B cell (primary cell): Measurements from ENCODE around the gene VWA5B1. TPM values are rescaled to one million over a fixed set of nuclear protein-coding genes. Genes with fewer than 3 reads are reported as not detected.
A peak's percentile ranks its signal among the peaks of the same experiment; 100 is the strongest.

ENCODE experiments used
- ATAC-seq: fragments of 200-7000 bp; cut with Tn5 transposase; one replicate; pipeline ENCODE4 v1.10.0; 2021; ENCODE audit warnings: low read depth, mild to moderate bottlenecking, moderate number of reproducible peaks, moderate library complexity
- CTCF ChIA-PET: fragments of 350-600 bp; sonication (Branson Sonifier 250); formaldehyde crosslinking; loops from one replicate; lab custom pipeline; 2021; ENCODE audit warnings: antibody characterized with exemption, inconsistent platforms; lab: Charles Lee
- POLR2A ChIA-PET: fragments of 350-600 bp; sonication (Branson Sonifier 250); formaldehyde crosslinking; loops from one replicate; lab custom pipeline; 2021; ENCODE audit warnings: antibody characterized with exemption; lab: Charles Lee
- DNase-seq: peaks from one replicate; pipeline ENCODE4 v3.0.0; 2013
- H2AFZ ChIP-seq: 2 replicates; pipeline ENCODE4 v1.6.1; 2012; ENCODE audit warnings: mild to moderate bottlenecking, low read depth, low read length; ENCODE audit not compliant: insufficient read depth, poor library complexity, severe bottlenecking
- H3K27ac ChIP-seq, 2 donors: 1 replicate in 1 of 2; 2 replicates in 1 of 2; pipeline ENCODE4 v1.5.1; 2012 to 2013; ENCODE audit warnings: low read length in 2 of 2, mild to moderate bottlenecking in 2 of 2, moderate library complexity in 1 of 2
- H3K27me3 ChIP-seq, 4 experiments: fragments of 200-600 bp in 1 of 4; sonication (generic) in 1 of 4; replicated peaks in 1 of 4; 1 replicate in 2 of 4; 2 replicates in 2 of 4; pipeline versions ENCODE4 v1.6.1 to v1.7.0; 2013 to 2016; ENCODE audit warnings: low read length in 3 of 4, mild to moderate bottlenecking in 2 of 4, mixed read lengths in 1 of 4, moderate library complexity in 1 of 4; ENCODE audit not compliant: insufficient read depth in 4 of 4, control insufficient read depth in 3 of 4; ENCODE audit errors: control extremely low read depth in 1 of 4
- H3K36me3 ChIP-seq, 2 experiments: replicated peaks in 1 of 2; 1 replicate in 1 of 2; 2 replicates in 1 of 2; pipeline versions ENCODE4 v1.6.1 to v1.7.1; 2013; ENCODE audit warnings: low read length in 1 of 2; ENCODE audit not compliant: insufficient read depth in 2 of 2, control insufficient read depth in 1 of 2; ENCODE audit errors: control extremely low read depth in 1 of 2, extremely low read depth in 1 of 2
- H3K4me1 ChIP-seq, 2 donors: fragments of 200-600 bp in 1 of 2; sonication (generic) in 1 of 2; 1 replicate in 1 of 2; 2 replicates in 1 of 2; pipeline versions ENCODE4 v1.5.1 to v1.6.1; 2013 to 2017; ENCODE audit warnings: low read length in 2 of 2; ENCODE audit not compliant: control insufficient read depth in 2 of 2, insufficient read depth in 2 of 2
- H3K4me2 ChIP-seq: replicated peaks from 2 replicates; pipeline ENCODE3; 2012; ENCODE audit warnings: mild to moderate bottlenecking, low read depth, low read length; ENCODE audit not compliant: poor library complexity, severe bottlenecking
- H3K4me3 ChIP-seq, 5 experiments: fragments of 200-600 bp in 1 of 5; sonication (generic) in 1 of 5; 1 replicate in 3 of 5; 2 replicates in 2 of 5; pipeline versions ENCODE4 v1.5.1 to v1.7.0; 2011 to 2016; ENCODE audit warnings: low read length in 4 of 5, mild to moderate bottlenecking in 4 of 5, low read depth in 2 of 5, control low read depth in 1 of 5, moderate library complexity in 1 of 5; ENCODE audit not compliant: insufficient read depth in 1 of 5; ENCODE audit errors: control extremely low read depth in 1 of 5, extremely low read depth in 1 of 5
- H3K79me2 ChIP-seq: fragments of 200-600 bp; sonication (generic); one replicate; pipeline ENCODE4 v1.6.0; 2016; ENCODE audit warnings: low read length; ENCODE audit not compliant: control insufficient read depth, insufficient read depth
- H3K9ac ChIP-seq: fragments of 200-600 bp; sonication (generic); 2 replicates; pipeline ENCODE4 v1.6.1; 2017; ENCODE audit warnings: mild to moderate bottlenecking, low read length, moderate library complexity
- H3K9me3 ChIP-seq, 3 donors: one replicate each; pipeline versions ENCODE4 v1.6.1 to v1.7.1; 2013; ENCODE audit warnings: low read length in 2 of 3; ENCODE audit not compliant: control insufficient read depth in 2 of 3, insufficient read depth in 1 of 3; ENCODE audit errors: control extremely low read depth in 1 of 3
- H4K20me1 ChIP-seq: 2 replicates; pipeline ENCODE4 v1.6.0; 2012; ENCODE audit warnings: mild to moderate bottlenecking, low read length; ENCODE audit not compliant: insufficient read depth, control insufficient read depth, poor library complexity, severe bottlenecking
- H3K27ac Mint-ChIP-seq: one replicate; pipeline ENCODE4 v1.8.0; 2021; ENCODE audit warnings: mixed read lengths
- H3K27me3 Mint-ChIP-seq: one replicate; pipeline ENCODE4 v1.8.0; 2021; ENCODE audit warnings: mixed read lengths
- H3K4me1 Mint-ChIP-seq: one replicate; pipeline ENCODE4 v1.8.0; 2021; ENCODE audit warnings: mixed read lengths
- H3K4me3 Mint-ChIP-seq: one replicate; pipeline ENCODE4 v1.8.0; 2021; ENCODE audit warnings: mixed read lengths
- H3K9me3 Mint-ChIP-seq: one replicate; pipeline ENCODE4 v1.8.0; 2022; ENCODE audit warnings: mixed read lengths; ENCODE audit not compliant: insufficient read depth
- CTCF ChIP-seq: fragments of 200-600 bp; IDR thresholded peaks from one replicate; pipeline ENCODE4 v1.8.0; 2022; ENCODE audit warnings: antibody characterized with exemption, mild to moderate bottlenecking
- EZH2 ChIP-seq: IDR thresholded peaks from 2 replicates; pipeline ENCODE4 v1.6.1; 2012; ENCODE audit warnings: borderline replicate concordance, low read depth, mild to moderate bottlenecking, moderate library complexity, low read length; ENCODE audit not compliant: insufficient read depth, poor library complexity, severe bottlenecking
- WGBS: methylation state at CpG from one replicate; pipeline ENCODE4 v1.1.5; 2013; ENCODE audit warnings: missing lambda C conversion rate; ENCODE audit not compliant: insufficient coverage; 5-methylcytosine and 5-hydroxymethylcytosine counted together
- intact Hi-C: fragments of 100-400 bp; cut with micrococcal nuclease; formaldehyde crosslinking; loops from one replicate; pipeline ENCODE4 v1.10.0; 2022
- polyA plus RNA-seq: library from polyadenylated mRNA; depleted of rRNA; stranded (reverse); fragments of >200 nt; gene quantifications from 2 replicates; pipeline ENCODE4 v1.2.3, GENCODE V29; 2012
- total RNA-seq, 2 donors: library from RNA; stranded (reverse); fragments of 120-200 nt in 1 of 2; gene quantifications; 1 replicate in 1 of 2; 2 replicates in 1 of 2; pipeline versions ENCODE4 v1.2.3 to v1.2.4, GENCODE V29; 2013 to 2022

Gene VWA5B1
- total and polyA plus RNA-seq, 2 donors (not counting 1 experiment from before 2014, with no cell fraction given) = not detected

GRCh38 chr1:20291645-20292084 lies 990 bp downstream of the VWA5B1 start:
- Mint-ChIP-seq H3K4me3 (no peak overlapping the region), H3K4me1 (peaks cover 7% of the 10 kb centered on the region), H3K27me3 (peaks cover 75% of the 10 kb centered on the region), H3K27ac (no peak overlapping the region), H3K9me3 (no peaks in the 10 kb centered on the region)
- H3K79me2 ChIP-seq = no peaks in the 10 kb centered on the region
- no peaks in the 10 kb centered on the region for H4K20me1 ChIP-seq
- no peak overlapping the region for H2AFZ ChIP-seq
- peak overlapping the region; percentile 33 for H3K4me2 ChIP-seq
- intact Hi-C loops = no loop called here
- no peak overlapping the region for H3K9ac ChIP-seq
- ATAC-seq = no peak
- no peak overlapping the region for H3K27ac ChIP-seq
- H3K4me3 ChIP-seq = no peak overlapping the region
- no peaks in the 10 kb centered on the region for H3K36me3 ChIP-seq
- DNase-seq = peak; percentile 7
- peaks cover 0 to 38% (median 12%) of the 10 kb centered on the region in 4 experiments for H3K27me3 ChIP-seq
- H3K4me1 ChIP-seq = peaks cover 0 to 5% of the 10 kb centered on the region in 2 donors
- TF ChIP-seq CTCF (no peak), EZH2 (no peak)
- ChIA-PET CTCF (no interaction called here), POLR2A (no interaction called here)
- H3K9me3 ChIP-seq = no peaks in the 10 kb centered on the region
- 1% methylated on average over 20 of the region's 20 CpGs for WGBS

GRCh38 chr1:20298626-20299025 lies 8.0 kb downstream of the VWA5B1 start:
- TF ChIP-seq EZH2 (no peak), CTCF (no peak)
- no peak overlapping the region for H3K4me3 ChIP-seq
- H4K20me1 ChIP-seq = no peaks in the 10 kb centered on the region
- H3K4me2 ChIP-seq = no peak overlapping the region
- no peaks in the 10 kb centered on the region for H3K9me3 Mint-ChIP-seq
- ChIA-PET CTCF (interaction anchor here (0.9 kb wide), 1 partner anchor 44 kb away, joined by 3 read pairs; no protein-coding TSS in a partner anchor), POLR2A (no interaction called here)
- intact Hi-C loops = no loop called here
- peaks cover 30% of the 10 kb centered on the region for H3K27me3 Mint-ChIP-seq
- no peaks in the 10 kb centered on the region for H3K79me2 ChIP-seq
- ATAC-seq (no peak), DNase-seq (no peak)
- WGBS = 63% methylated on average over 1 of the region's 3 CpGs
- no peak overlapping the region for H3K27ac ChIP-seq
- no peak overlapping the region for H3K27ac Mint-ChIP-seq
- H3K9ac ChIP-seq = no peak overlapping the region
- no peaks in the 10 kb centered on the region for H3K4me1 Mint-ChIP-seq
- H3K4me1 ChIP-seq = no peaks in the 10 kb centered on the region
- peaks cover 0 to 4% (median 0%) of the 10 kb centered on the region in 4 experiments for H3K27me3 ChIP-seq
- H3K36me3 ChIP-seq = no peaks in the 10 kb centered on the region
- no peak overlapping the region for H3K4me3 Mint-ChIP-seq
- H2AFZ ChIP-seq = no peak overlapping the region
- no peaks in the 10 kb centered on the region for H3K9me3 ChIP-seq
